Measurements from ENCODE around the gene GLIS2.

Gene GLIS2

GRCh38 chr16:4301177-4301576 lies 14.7 kb upstream of the GLIS2 start:
- no peak overlapping the region for H3K9ac ChIP-seq (ENCODE audit: low read length)
- no peaks in the 10 kb centered on the region for H3K9me3 ChIP-seq (ENCODE audit: low read length)
- no peaks in the 10 kb centered on the region for H3K27me3 ChIP-seq (ENCODE audit: control insufficient read depth in 1 of 2, insufficient read depth in 2 of 2, low read length in 2 of 2)
- no peaks in the 10 kb centered on the region for H3K36me3 ChIP-seq (ENCODE audit: insufficient read depth, low read length)
- no peak overlapping the region for H3K27ac ChIP-seq (ENCODE audit: low read depth, low read length)
- no peak overlapping the region for H3K4me3 ChIP-seq (ENCODE audit: low read depth in 1 of 2, low read length in 2 of 2)
- peaks cover 11% of the 10 kb centered on the region for H3K4me1 ChIP-seq (ENCODE audit: insufficient read depth, low read length)

GRCh38 chr16:4301968-4302367 lies 13.9 kb upstream of the GLIS2 start:
- Histone ChIP-seq H3K9me3 (ENCODE audit: low read length) (no peaks in the 10 kb centered on the region), H3K27ac (ENCODE audit: low read depth, low read length) (no peak overlapping the region), H3K36me3 (ENCODE audit: insufficient read depth, low read length) (no peaks in the 10 kb centered on the region), H3K4me1 (ENCODE audit: insufficient read depth, low read length) (peaks cover 14% of the 10 kb centered on the region), H3K9ac (ENCODE audit: low read length) (no peak overlapping the region), H3K27me3 (ENCODE audit: control insufficient read depth in 1 of 2, insufficient read depth in 2 of 2, low read length in 2 of 2) (no peaks in the 10 kb centered on the region), H3K4me3 (ENCODE audit: low read depth in 1 of 2, low read length in 2 of 2) (no peak overlapping the region)

GRCh38 chr16:4303973-4304372 lies 11.9 kb upstream of the GLIS2 start:
- H3K4me1 ChIP-seq (ENCODE audit: insufficient read depth, low read length): peaks cover 12% of the 10 kb centered on the region

GRCh38 chr16:4306470-4307214 lies 9.2 kb upstream of the GLIS2 start:
- Histone ChIP-seq H3K27ac (ENCODE audit: low read depth, low read length) (peak overlapping the region; percentile 29), H3K27me3 (ENCODE audit: control insufficient read depth in 1 of 2, insufficient read depth in 2 of 2, low read length in 2 of 2) (no peaks in the 10 kb centered on the region), H3K4me1 (ENCODE audit: insufficient read depth, low read length) (peaks cover 13% of the 10 kb centered on the region), H3K9ac (ENCODE audit: low read length) (no peak overlapping the region), H3K36me3 (ENCODE audit: insufficient read depth, low read length) (no peaks in the 10 kb centered on the region), H3K9me3 (ENCODE audit: low read length) (no peaks in the 10 kb centered on the region), H3K4me3 (ENCODE audit: low read depth in 1 of 2, low read length in 2 of 2) (peak overlapping the region; percentile 58 to 71)

More at GRCh38 chr16:4303973-4304372, 11.9 kb upstream of the GLIS2 start:
- Histone ChIP-seq H3K27ac (ENCODE audit: low read depth, low read length) (no peak overlapping the region), H3K9me3 (ENCODE audit: low read length) (no peaks in the 10 kb centered on the region), H3K27me3 (ENCODE audit: control insufficient read depth in 1 of 2, insufficient read depth in 2 of 2, low read length in 2 of 2) (no peaks in the 10 kb centered on the region), H3K9ac (ENCODE audit: low read length) (no peak overlapping the region), H3K36me3 (ENCODE audit: insufficient read depth, low read length) (no peaks in the 10 kb centered on the region), H3K4me3 (ENCODE audit: low read depth in 1 of 2, low read length in 2 of 2) (no peak overlapping the region)

GRCh38 chr16:4307215-4308037 lies 8.4 kb upstream of the GLIS2 start:
- Histone ChIP-seq H3K27me3 (ENCODE audit: control insufficient read depth in 1 of 2, insufficient read depth in 2 of 2, low read length in 2 of 2) (no peaks in the 10 kb centered on the region), H3K4me1 (ENCODE audit: insufficient read depth, low read length) (peaks cover 13% of the 10 kb centered on the region), H3K9me3 (ENCODE audit: low read length) (no peaks in the 10 kb centered on the region), H3K27ac (ENCODE audit: low read depth, low read length) (peak overlapping the region; percentile 29), H3K36me3 (ENCODE audit: insufficient read depth, low read length) (no peaks in the 10 kb centered on the region), H3K9ac (ENCODE audit: low read length) (no peak overlapping the region), H3K4me3 (ENCODE audit: low read depth in 1 of 2, low read length in 2 of 2) (peak overlapping the region; percentile 58 to 71)

- no peaks in the 10 kb centered on the region for H3K36me3 ChIP-seq (ENCODE audit: insufficient read depth, low read length)
- no peaks in the 10 kb centered on the region for H3K9me3 ChIP-seq (ENCODE audit: low read length)
- no peaks in the 10 kb centered on the region for H3K27me3 ChIP-seq (ENCODE audit: control insufficient read depth in 1 of 2, insufficient read depth in 2 of 2, low read length in 2 of 2)
- no peak overlapping the region for H3K9ac ChIP-seq (ENCODE audit: low read length)
- H3K4me1 ChIP-seq (ENCODE audit: insufficient read depth, low read length): peaks cover 13% of the 10 kb centered on the region
- no peak overlapping the region for H3K27ac ChIP-seq (ENCODE audit: low read depth, low read length)
- H3K4me3 ChIP-seq (ENCODE audit: low read depth in 1 of 2, low read length in 2 of 2): no peak overlapping the region
Observed at GRCh38 chr16:4309102-4309832, 6.6 kb upstream of the GLIS2 start.

GRCh38 chr16:4309833-4310266 lies 6.0 kb upstream of the GLIS2 start:
- Histone ChIP-seq H3K27me3 (ENCODE audit: control insufficient read depth in 1 of 2, insufficient read depth in 2 of 2, low read length in 2 of 2) (no peaks in the 10 kb centered on the region), H3K4me1 (ENCODE audit: insufficient read depth, low read length) (peaks cover 13% of the 10 kb centered on the region), H3K4me3 (ENCODE audit: low read depth in 1 of 2, low read length in 2 of 2) (no peak overlapping the region), H3K9me3 (ENCODE audit: low read length) (no peaks in the 10 kb centered on the region), H3K27ac (ENCODE audit: low read depth, low read length) (no peak overlapping the region), H3K9ac (ENCODE audit: low read length) (no peak overlapping the region), H3K36me3 (ENCODE audit: insufficient read depth, low read length) (no peaks in the 10 kb centered on the region)

- Histone ChIP-seq H3K36me3 (ENCODE audit: insufficient read depth, low read length) (no peaks in the 10 kb centered on the region), H3K4me1 (ENCODE audit: insufficient read depth, low read length) (peaks cover 33% of the 10 kb centered on the region), H3K9ac (ENCODE audit: low read length) (no peak overlapping the region), H3K9me3 (ENCODE audit: low read length) (no peaks in the 10 kb centered on the region), H3K27me3 (ENCODE audit: control insufficient read depth in 1 of 2, insufficient read depth in 2 of 2, low read length in 2 of 2) (no peaks in the 10 kb centered on the region), H3K4me3 (ENCODE audit: low read depth in 1 of 2, low read length in 2 of 2) (peak overlapping the region in 1 of 2 donors; percentile 56), H3K27ac (ENCODE audit: low read depth, low read length) (no peak overlapping the region)
Observed at GRCh38 chr16:4313563-4314531, 2.0 kb upstream of the GLIS2 start.

GRCh38 chr16:4314532-4315185 lies 1.2 kb upstream of the GLIS2 start:
- Histone ChIP-seq H3K36me3 (ENCODE audit: insufficient read depth, low read length) (no peaks in the 10 kb centered on the region), H3K4me1 (ENCODE audit: insufficient read depth, low read length) (peaks cover 37% of the 10 kb centered on the region), H3K4me3 (ENCODE audit: low read depth in 1 of 2, low read length in 2 of 2) (peak overlapping the region; percentile 56 to 61), H3K9ac (ENCODE audit: low read length) (peak overlapping the region; percentile 68), H3K27ac (ENCODE audit: low read depth, low read length) (peak overlapping the region; percentile 74), H3K9me3 (ENCODE audit: low read length) (no peaks in the 10 kb centered on the region), H3K27me3 (ENCODE audit: control insufficient read depth in 1 of 2, insufficient read depth in 2 of 2, low read length in 2 of 2) (no peaks in the 10 kb centered on the region)

GRCh38 chr16:4316108-4316863 lies 419 bp downstream of the GLIS2 start:
- peak overlapping the region; percentile 49 to 64 for H3K4me3 ChIP-seq (ENCODE audit: low read depth in 1 of 2, low read length in 2 of 2)
- peak overlapping the region; percentile 95 for H3K27ac ChIP-seq (ENCODE audit: low read depth, low read length)
- peaks cover 46% of the 10 kb centered on the region for H3K4me1 ChIP-seq (ENCODE audit: insufficient read depth, low read length)
- no peaks in the 10 kb centered on the region for H3K27me3 ChIP-seq (ENCODE audit: control insufficient read depth in 1 of 2, insufficient read depth in 2 of 2, low read length in 2 of 2)
- H3K9me3 ChIP-seq (ENCODE audit: low read length): no peaks in the 10 kb centered on the region
- no peak overlapping the region for H3K9ac ChIP-seq (ENCODE audit: low read length)
- no peaks in the 10 kb centered on the region for H3K36me3 ChIP-seq (ENCODE audit: insufficient read depth, low read length)
